Measurements from ENCODE around the gene TRABD2B.

Gene TRABD2B

DNA sequence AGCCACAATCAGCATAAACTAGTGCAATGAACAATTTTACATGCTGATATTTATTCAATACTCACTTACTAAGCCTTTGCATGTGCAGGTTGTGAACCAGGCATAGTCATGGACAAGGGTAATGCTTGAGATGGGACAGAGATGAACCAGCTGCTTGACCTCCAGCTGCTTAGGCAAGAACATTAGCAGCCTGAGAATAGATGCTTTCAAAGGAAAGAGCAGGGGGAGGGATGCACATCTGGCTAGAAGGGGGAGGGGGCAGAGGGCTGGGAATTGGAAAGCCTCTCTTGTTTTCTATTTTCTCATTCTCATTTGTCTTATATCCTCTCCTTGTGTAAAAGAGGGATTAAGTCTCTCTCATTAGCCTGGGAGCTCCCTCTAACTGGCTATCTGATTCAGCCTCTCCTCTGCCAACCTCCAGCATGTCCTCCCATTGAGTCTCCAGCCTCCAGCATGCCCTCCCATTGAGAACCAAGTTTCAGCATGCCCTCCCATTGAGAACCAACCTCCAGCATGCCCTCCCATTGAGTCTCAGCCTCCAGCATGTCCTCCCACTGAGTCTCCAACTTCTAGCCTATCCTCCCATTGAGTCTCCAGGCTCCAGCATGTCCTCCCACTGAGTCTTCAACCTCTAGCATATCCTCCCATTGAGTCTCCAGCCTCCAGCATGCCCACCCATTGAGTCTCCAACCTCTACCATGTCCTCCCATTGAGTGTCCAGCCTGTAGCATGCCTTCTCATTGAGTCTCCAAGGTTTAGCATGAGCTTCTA is 38.4 kb upstream of the TRABD2B start (continued):
- TF ChIP-seq, protein P1, sequence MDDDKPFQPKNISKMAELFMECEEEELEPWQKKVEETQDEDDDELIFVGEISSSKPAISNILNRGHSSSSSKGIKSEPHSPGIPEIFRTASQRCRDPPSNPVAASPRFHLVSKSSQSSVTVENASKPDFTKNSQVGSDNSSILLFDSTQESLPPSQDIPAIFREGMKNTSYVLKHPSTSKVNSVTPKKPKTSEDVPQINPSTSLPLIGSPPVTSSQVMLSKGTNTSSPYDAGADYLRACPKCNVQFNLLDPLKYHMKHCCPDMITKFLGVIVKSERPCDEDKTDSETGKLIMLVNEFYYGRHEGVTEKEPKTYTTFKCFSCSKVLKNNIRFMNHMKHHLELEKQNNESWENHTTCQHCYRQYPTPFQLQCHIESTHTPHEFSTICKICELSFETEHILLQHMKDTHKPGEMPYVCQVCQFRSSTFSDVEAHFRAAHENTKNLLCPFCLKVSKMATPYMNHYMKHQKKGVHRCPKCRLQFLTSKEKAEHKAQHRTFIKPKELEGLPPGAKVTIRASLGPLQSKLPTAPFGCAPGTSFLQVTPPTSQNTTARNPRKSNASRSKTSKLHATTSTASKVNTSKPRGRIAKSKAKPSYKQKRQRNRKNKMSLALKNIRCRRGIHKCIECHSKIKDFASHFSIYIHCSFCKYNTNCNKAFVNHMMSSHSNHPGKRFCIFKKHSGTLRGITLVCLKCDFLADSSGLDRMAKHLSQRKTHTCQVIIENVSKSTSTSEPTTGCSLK (tag by site-specific recombination; IDR thresholded peaks at IDR 0.05), result no peak
- TF ChIP-seq YY2 (tag by site-specific recombination; IDR thresholded peaks at IDR 0.05), result no peak
- peak; percentile 30; the same call in 1 of the 2 replicates for TF ChIP-seq ZFHX2 (tag by site-specific recombination; conservative IDR thresholded peaks at IDR 0.05)
- TF ChIP-seq ZNF302 (tag by site-specific recombination; IDR thresholded peaks at IDR 0.05; ENCODE audit: low read depth), result no peak

DNA sequence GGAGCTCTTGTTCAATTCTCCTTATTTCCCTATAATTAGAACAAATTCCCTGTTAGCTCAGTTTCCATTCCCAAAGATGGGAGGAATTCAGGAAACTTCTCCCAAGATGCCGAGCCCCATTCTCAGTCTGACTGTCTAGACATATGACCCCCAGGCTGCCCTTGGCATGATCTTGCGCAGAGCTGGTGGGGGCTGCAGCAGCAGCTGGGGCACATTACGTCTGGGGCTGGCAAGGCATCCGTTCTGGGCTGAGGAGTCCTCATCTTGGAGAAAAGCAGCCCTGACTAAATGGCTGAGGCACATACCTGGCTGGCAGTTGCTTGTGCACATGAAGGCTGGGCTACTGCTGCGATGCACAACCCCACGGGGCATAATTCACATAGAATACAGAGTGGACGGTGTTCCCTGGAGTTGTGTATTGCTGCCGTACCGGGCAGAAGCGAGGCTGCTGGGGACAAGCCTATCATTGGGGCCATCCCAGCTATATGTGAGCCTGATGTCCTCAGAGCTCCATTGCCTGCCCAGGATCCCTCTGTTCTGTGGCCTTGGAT is 36.4 kb upstream of the TRABD2B start:
- ChIA-PET POLR2A (no interaction called here), CTCF (interaction anchor here (1.0 to 1.7 kb wide), 2 partner anchors 8 to 36 kb away, joined by 3 to 7 read pairs; partner anchors contain the start of gene TRABD2B)
- H3K4me1 ChIP-seq (ENCODE audit: control insufficient read depth, insufficient read depth, low read length), result no peaks in the 10 kb centered on the region
- H3K9me3 ChIP-seq (ENCODE audit: control insufficient read depth, insufficient read depth, low read depth, low read length), result no peaks in the 10 kb centered on the region
- H3K27ac ChIP-seq (ENCODE audit: extremely low read depth, low read depth, low read length), result no peak overlapping the region
- no peak overlapping the region for H3K4me3 ChIP-seq (ENCODE audit: low read depth, low read length)
- no peaks in the 10 kb centered on the region for H3K36me3 ChIP-seq (ENCODE audit: control insufficient read depth in 2 of 2, insufficient read depth in 1 of 2, low read length in 2 of 2)
- no peak for TF ChIP-seq ZNF350 (tag by site-specific recombination; IDR thresholded peaks at IDR 0.05)
- TF ChIP-seq RBAK (tag by site-specific recombination; IDR thresholded peaks at IDR 0.05), result no peak
- TF ChIP-seq ZNF394 (tag by site-specific recombination; IDR thresholded peaks at IDR 0.05; ENCODE audit: borderline replicate concordance), result no peak
- TF ChIP-seq, protein P2, sequence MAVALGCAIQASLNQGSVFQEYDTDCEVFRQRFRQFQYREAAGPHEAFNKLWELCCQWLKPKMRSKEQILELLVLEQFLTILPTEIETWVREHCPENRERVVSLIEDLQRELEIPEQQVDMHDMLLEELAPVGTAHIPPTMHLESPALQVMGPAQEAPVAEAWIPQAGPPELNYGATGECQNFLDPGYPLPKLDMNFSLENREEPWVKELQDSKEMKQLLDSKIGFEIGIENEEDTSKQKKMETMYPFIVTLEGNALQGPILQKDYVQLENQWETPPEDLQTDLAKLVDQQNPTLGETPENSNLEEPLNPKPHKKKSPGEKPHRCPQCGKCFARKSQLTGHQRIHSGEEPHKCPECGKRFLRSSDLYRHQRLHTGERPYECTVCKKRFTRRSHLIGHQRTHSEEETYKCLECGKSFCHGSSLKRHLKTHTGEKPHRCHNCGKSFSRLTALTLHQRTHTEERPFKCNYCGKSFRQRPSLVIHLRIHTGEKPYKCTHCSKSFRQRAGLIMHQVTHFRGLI (tag by site-specific recombination; IDR thresholded peaks at IDR 0.05), result no peak
- TF ChIP-seq ZNF791 (tag by site-specific recombination; IDR thresholded peaks at IDR 0.05), result no peak
- TF ChIP-seq ZNF16 (tag by site-specific recombination; IDR thresholded peaks at IDR 0.05; ENCODE audit: low read depth), result no peak
- TF ChIP-seq ZNF658 (tag by site-specific recombination; IDR thresholded peaks at IDR 0.05), result no peak
- TF ChIP-seq, protein P3, sequence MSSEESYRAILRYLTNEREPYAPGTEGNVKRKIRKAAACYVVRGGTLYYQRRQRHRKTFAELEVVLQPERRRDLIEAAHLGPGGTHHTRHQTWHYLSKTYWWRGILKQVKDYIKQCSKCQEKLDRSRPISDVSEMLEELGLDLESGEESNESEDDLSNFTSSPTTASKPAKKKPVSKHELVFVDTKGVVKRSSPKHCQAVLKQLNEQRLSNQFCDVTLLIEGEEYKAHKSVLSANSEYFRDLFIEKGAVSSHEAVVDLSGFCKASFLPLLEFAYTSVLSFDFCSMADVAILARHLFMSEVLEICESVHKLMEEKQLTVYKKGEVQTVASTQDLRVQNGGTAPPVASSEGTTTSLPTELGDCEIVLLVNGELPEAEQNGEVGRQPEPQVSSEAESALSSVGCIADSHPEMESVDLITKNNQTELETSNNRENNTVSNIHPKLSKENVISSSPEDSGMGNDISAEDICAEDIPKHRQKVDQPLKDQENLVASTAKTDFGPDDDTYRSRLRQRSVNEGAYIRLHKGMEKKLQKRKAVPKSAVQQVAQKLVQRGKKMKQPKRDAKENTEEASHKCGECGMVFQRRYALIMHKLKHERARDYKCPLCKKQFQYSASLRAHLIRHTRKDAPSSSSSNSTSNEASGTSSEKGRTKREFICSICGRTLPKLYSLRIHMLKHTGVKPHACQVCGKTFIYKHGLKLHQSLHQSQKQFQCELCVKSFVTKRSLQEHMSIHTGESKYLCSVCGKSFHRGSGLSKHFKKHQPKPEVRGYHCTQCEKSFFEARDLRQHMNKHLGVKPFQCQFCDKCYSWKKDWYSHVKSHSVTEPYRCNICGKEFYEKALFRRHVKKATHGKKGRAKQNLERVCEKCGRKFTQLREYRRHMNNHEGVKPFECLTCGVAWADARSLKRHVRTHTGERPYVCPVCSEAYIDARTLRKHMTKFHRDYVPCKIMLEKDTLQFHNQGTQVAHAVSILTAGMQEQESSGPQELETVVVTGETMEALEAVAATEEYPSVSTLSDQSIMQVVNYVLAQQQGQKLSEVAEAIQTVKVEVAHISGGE (tag by site-specific recombination; conservative IDR thresholded peaks at IDR 0.05; ENCODE audit: low read depth), result no peak
- no peak for TF ChIP-seq ZFP41 (tag by site-specific recombination; IDR thresholded peaks at IDR 0.05; ENCODE audit: borderline replicate concordance)
- TF ChIP-seq ZNF776 (tag by site-specific recombination; IDR thresholded peaks at IDR 0.05; ENCODE audit: borderline replicate concordance), result no peak
- TF ChIP-seq SALL2 (tag by site-specific recombination; IDR thresholded peaks at IDR 0.05; ENCODE audit: borderline replicate concordance), result no peak
- TF ChIP-seq ZNF768 (tag by site-specific recombination; IDR thresholded peaks at IDR 0.05), result no peak
- TF ChIP-seq, protein P4, sequence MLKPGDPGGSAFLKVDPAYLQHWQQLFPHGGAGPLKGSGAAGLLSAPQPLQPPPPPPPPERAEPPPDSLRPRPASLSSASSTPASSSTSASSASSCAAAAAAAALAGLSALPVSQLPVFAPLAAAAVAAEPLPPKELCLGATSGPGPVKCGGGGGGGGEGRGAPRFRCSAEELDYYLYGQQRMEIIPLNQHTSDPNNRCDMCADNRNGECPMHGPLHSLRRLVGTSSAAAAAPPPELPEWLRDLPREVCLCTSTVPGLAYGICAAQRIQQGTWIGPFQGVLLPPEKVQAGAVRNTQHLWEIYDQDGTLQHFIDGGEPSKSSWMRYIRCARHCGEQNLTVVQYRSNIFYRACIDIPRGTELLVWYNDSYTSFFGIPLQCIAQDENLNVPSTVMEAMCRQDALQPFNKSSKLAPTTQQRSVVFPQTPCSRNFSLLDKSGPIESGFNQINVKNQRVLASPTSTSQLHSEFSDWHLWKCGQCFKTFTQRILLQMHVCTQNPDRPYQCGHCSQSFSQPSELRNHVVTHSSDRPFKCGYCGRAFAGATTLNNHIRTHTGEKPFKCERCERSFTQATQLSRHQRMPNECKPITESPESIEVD (tag by site-specific recombination; IDR thresholded peaks at IDR 0.05), result no peak
- no peak for TF ChIP-seq TRIM28 (IDR thresholded peaks at IDR 0.05; ENCODE audit: borderline replicate concordance, low read length)
- TF ChIP-seq, protein P5, sequence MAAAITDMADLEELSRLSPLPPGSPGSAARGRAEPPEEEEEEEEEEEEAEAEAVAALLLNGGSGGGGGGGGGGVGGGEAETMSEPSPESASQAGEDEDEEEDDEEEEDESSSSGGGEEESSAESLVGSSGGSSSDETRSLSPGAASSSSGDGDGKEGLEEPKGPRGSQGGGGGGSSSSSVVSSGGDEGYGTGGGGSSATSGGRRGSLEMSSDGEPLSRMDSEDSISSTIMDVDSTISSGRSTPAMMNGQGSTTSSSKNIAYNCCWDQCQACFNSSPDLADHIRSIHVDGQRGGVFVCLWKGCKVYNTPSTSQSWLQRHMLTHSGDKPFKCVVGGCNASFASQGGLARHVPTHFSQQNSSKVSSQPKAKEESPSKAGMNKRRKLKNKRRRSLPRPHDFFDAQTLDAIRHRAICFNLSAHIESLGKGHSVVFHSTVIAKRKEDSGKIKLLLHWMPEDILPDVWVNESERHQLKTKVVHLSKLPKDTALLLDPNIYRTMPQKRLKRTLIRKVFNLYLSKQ (tag by site-specific recombination; IDR thresholded peaks at IDR 0.05; ENCODE audit: borderline replicate concordance), result no peak
- TF ChIP-seq ZNF133 (tag by site-specific recombination; IDR thresholded peaks at IDR 0.05), result no peak
- TF ChIP-seq, protein P6, sequence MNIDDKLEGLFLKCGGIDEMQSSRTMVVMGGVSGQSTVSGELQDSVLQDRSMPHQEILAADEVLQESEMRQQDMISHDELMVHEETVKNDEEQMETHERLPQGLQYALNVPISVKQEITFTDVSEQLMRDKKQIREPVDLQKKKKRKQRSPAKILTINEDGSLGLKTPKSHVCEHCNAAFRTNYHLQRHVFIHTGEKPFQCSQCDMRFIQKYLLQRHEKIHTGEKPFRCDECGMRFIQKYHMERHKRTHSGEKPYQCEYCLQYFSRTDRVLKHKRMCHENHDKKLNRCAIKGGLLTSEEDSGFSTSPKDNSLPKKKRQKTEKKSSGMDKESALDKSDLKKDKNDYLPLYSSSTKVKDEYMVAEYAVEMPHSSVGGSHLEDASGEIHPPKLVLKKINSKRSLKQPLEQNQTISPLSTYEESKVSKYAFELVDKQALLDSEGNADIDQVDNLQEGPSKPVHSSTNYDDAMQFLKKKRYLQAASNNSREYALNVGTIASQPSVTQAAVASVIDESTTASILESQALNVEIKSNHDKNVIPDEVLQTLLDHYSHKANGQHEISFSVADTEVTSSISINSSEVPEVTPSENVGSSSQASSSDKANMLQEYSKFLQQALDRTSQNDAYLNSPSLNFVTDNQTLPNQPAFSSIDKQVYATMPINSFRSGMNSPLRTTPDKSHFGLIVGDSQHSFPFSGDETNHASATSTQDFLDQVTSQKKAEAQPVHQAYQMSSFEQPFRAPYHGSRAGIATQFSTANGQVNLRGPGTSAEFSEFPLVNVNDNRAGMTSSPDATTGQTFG (tag by site-specific recombination; IDR thresholded peaks at IDR 0.05; ENCODE audit: borderline replicate concordance), result no peak
